Suppressor macrophage treated with lipopolysaccharide for 4 hours (primary cell): ENCODE data around the gene KCNC1.

Source experiments
- DNase-seq: peaks from one replicate; pipeline ENCODE4 v3.0.0-alpha.2; 2020

The KCNC1 gene

GRCh38 chr11:17738151-17738973, 3.8 kb downstream of the KCNC1 start:
- no peak for DNase-seq

DNA sequence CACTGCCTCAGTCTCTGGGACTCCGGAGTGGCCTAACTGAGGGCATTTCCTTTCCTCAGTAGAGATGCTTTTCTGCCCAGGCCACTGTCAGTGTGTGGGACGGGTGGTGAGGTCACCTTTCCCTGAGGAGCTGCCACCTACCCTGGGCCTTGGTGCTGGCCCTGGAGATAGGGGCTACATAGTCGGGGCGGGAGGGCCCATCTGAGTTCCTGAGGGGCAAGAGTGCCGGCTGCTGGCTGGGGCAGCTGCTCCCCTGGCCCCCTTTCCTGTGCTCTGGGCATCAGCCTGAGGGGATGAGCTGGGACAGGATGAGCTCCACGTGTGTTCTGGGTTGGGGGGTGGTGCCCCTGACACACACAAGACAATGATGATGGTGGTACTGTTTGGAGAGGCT, 5.4 kb downstream of the KCNC1 start:
- no peak for DNase-seq

GRCh38 chr11:17740649-17741235, 6.2 kb downstream of the KCNC1 start:
- DNase-seq = no peak

GRCh38 chr11:17741487-17741886, 6.9 kb downstream of the KCNC1 start:
- DNase-seq = no peak

DNA sequence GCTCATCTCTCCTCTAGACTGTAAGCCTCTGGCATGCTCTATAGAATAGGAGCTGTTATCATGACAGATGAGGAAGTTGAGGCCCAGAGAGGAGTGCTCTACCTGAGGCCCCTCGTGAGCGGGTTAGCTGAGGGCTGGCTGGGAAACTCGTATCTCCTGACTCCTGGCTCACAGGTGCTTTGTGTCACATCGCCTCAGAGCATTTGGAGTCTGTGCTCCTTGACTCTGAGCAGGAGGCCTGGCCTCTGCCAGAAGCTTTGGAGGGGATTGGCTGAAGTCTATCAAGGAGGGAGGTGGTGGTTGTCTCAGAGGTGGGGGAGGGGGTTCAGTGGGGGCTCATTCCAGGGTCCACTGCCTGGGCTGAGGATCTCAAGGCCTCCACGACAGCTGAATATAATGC, 7.4 kb downstream of the KCNC1 start:
- no peak for DNase-seq

DNA sequence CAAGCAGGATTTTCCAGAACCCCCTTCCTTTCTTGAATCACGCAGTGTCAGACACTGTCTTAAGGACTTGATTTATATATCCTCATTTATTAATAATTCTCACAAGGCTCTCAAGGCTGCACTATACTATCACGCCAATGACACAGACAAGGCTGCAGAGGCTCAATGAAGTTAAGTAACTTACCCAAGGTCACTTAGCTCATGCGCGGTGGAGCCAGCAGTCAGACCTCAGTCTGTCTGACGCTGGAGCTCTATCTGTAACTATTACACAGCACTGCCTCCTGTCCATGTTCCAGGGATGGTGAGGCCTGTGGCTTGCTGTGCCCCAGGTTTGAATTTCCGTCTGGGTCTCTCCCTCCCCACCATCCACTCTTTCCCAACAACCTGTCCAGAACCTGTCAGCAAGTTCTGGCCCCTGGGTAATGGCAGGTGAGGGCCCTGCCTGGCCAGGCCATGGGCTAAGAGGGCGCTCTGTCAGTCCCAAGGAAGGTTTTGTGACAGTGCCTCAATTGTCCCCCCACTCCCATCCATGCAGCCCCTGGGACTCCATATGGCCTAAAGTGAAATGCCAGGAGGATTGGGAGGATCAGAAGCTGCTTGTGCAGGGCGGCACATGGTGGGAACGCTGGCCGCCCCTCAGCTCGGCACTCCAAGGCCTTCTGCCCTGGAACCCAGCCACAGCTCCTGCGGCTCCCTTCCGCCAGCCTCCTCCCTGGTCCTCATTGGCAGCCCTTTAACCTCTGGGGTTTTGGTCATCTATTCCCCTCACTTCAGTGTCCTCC, 8.6 kb downstream of the KCNC1 start:
- no peak for DNase-seq

DNA sequence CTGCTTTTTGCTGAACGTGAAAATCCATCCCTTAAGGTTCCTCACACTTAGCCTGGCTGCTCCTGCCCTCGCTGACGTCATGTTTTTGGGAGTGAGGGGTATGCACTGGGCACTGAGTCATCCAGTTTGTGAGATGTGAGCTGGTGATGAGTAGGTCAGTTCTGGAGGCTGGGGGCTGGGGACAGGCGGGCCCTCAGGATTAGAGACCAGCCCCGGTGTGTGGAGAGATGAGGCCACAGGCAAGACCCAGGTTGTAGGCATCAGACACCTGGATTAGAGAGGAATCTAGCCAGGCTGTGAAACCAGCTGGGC, 9.2 kb downstream of the KCNC1 start:
- no peak for DNase-seq

DNA sequence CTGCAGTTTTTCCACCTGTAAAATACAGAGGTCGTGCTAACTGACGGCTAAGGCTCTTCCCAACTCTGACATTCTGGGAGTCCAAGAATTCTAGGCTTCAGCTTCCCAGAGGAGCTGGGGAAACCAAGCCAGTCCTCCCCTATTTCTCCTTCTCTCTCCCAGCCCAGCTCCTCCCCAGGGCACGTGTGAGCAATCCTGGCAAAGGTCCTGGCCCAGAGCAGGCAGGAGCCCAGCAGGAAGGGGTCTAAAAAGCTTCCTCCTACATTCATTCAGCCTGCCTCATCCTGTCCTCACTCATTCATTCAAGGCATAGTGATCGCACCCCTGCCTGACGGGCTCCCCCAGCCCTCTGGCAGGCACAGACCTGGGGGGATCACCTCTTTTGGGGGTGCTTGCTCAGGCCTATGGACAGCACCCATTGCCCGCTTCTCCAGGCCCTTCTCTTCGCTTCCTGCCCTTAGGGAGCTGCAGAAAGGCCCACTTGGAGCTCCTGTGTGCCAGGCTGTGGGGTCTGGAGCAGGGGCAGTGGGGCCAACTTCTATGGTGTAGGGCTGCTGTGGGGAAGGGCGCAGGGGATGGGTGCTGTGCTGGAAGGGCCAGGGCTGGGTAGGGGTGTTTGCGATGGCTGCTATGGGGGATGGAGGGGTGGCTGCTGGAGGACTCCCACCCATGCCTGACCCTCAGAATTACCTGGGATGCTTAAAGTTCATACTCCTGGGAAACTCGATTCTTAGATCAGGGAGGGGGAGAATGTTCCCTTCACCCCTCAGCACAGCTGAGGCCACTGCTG, 9.8 kb downstream of the KCNC1 start:
- no peak for DNase-seq

GRCh38 chr11:17745023-17745772, 10.6 kb downstream of the KCNC1 start:
- DNase-seq = no peak

DNA sequence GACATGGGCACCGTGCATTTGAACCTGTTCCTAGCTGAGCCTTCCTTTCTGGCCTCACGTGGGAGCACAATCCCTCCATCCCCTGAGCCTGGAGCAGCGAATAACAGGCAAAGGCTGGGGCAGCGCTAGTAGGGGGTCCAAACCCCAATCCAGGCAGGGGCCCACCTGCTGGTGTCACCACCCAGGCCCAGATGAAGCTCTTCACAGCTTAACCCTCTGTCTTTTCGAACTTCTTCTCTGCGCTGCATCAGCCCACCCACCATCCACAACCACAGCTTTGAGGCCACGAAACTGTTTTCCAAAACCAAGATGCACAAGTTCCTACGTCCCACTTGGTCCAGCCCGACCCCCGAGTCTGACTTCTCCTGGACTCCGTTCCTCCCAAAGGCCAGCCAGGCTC, 11.5 kb downstream of the KCNC1 start:
- DNase-seq = no peak

DNA sequence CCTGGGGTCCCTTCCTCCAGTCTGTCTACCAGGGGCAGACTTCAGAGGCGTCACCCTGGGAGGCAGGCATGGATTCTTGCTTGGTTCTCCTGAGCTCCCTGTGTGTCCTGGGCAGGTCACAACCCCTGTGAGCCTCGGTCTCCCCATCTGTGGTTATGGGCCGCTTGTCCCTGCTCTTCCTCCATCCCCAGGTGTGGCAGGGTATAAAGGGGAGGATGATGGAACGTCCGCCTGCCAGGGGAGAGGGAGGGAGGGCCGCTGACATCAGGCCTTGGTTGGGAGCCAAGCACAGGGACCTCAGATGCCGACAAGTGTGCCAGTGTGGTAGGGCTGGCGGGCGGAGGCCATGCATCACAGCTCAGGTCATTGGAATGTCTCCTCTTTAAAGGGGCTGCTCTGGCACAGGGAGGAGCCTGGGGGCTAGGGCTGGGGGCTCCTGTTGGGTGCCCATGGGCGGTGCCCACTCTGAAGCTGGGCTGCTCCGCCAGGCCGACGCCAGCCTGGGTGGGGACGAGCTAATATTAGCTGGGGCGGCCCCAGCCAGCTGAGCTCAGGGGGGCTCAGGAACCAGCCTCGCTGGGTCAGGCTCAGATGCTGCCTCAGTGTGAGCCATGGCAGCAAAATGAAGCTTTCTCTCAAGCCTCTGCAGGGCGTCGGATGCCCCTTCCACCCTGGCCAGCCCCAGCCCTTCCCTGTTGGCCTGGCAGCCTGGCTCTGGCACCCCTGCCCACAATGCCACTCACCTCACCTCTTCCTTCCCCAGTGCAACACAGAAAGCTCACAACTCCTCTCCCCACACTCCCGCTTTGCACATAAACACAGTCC, 12.8 kb downstream of the KCNC1 start:
- DNase-seq = no peak

DNA sequence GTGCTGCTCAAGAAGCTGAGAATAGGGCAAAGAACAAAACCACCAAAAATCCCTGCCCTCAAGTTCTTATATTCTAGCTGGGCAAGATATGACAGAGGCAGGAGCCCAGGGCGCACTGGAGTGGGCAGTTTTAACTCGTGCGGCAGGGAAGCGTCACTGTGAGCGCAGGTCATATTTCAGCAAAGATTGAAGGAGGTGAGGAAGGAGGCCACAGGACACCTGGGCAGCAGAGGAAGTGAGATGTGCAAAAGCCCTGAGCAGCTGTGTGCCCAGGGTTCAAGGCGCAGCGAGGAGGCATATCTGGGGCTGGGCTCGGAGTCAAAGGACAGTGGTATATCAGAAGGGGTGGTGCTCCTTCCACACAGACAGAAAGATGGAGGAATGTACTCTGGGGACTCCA, 13.5 kb downstream of the KCNC1 start:
- DNase-seq = no peak

GRCh38 chr11:17748761-17749721, 14.5 kb downstream of the KCNC1 start:
- DNase-seq = no peak

GRCh38 chr11:17750013-17750800, 15.6 kb downstream of the KCNC1 start:
- DNase-seq = no peak

- DNase-seq = no peak
Observed at GRCh38 chr11:17750801-17751165, 16.2 kb downstream of the KCNC1 start.

DNA sequence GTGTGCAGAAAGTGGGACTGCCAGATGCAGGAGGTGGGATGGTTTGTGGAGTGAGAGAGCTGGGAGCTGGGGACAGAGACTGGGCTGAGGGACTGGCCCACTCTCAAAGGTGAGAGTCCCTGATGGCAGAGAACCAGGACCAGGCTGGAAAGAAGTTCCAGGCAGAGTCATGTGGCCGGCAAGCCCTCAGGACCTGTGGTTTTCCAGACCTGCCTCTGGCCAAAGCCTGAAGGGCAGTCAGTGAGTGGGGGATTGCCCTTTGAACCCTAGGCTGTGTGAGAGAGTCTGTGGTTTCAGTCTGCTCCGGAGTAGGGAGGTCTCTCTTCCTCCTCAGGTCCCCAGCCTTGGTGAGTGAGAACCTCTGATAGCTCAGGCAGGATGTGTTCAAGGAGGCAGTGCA, 17.0 kb downstream of the KCNC1 start:
- DNase-seq = no peak

DNA sequence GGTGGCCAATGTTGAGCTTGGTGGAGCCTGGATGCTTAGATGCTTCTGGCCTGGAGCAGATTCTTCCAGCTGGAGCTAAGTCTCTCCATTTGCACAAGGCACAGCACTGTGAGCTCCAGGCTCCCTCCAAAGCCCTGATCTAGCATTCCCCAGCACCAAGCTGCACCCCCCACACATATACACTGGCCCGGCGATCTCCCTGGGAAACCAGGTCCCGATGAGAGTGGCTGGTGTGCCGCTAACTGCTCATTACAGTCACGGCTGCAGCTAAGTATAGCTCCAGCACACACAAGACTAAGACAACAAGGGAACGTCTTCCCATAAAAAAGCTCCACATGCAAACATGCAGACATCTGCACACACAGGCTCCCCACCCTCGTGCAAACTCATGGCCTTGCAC, 17.6 kb downstream of the KCNC1 start:
- no peak for DNase-seq

DNA sequence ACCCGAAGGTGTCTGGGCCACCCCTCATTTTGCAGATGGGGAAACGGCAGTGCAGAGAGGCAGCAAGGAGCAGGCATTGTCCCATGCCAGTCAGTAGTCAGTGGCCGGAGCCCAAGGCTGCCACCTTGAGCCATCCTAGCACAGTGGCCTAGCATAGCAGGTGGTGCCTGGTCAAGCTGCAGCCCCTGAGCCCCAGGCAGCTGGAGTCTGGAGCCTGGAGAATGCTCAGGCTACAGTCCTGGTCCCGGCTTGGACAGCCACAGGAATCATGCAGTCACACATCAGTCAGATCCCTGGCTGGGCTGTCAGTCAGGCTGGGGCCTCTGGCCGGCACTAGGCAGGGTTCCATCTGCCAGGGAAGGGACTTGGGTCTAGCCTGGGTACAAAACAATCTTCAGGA, 18.6 kb downstream of the KCNC1 start:
- no peak for DNase-seq

GRCh38 chr11:17753641-17754040, 19.1 kb downstream of the KCNC1 start:
- no peak for DNase-seq

DNA sequence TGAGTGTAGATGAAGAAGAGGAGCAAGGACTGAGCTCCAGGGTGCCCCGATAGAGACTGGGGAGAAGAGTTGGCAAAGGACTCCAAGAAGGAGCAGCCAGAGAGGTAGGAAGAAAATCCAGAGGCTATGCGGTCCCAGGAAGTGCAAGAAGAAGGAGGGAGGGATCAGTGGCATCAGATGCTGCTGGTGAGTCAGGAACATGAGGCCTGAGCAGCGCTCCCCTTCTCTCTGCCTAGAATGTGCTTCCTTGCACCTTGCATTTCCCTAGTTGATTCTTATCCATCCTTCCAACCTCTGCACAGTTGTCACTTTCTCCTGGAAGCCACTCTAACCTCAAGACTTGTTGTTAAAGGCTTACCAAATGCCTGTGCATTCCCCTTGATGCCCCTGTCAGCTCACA, 21.3 kb downstream of the KCNC1 start:
- DNase-seq = no peak
